OCI-LY3 (cell line): Measurements from ENCODE around the gene WDR75.
"Not testable (repeated sequence)": the region's sequence is repeated elsewhere in the genome, so short reads cannot be mapped to it uniquely, and the experiment has no call there.

ENCODE experiments used
- H2AFZ ChIP-seq: fragments of 200-600, 300-600 bp; shearing (Covaris generic); 2 replicates; pipeline ENCODE4 v1.6.0; 2014; ENCODE audit warnings: antibody characterized with exemption, low read depth, low read length
- H3K27ac ChIP-seq: fragments of 200-600, 300-600 bp; sonication (generic); 2 replicates; pipeline ENCODE4 v1.5.1; 2014; ENCODE audit warnings: mild to moderate bottlenecking, low read length, moderate library complexity, mixed read lengths
- H3K27me3 ChIP-seq: fragments of 200-600, 300-600 bp; sonication (generic); 2 replicates; pipeline ENCODE4 v1.6.1; 2014; ENCODE audit warnings: low read depth, low read length, mixed read lengths
- H3K36me3 ChIP-seq: fragments of 200-600, 300-600 bp; sonication (generic); replicated peaks from 2 replicates; pipeline ENCODE3; 2014; ENCODE audit warnings: low read depth, low read length, mixed read lengths
- H3K4me1 ChIP-seq: fragments of 300-600, 200-600 bp; sonication (generic); 2 replicates; pipeline ENCODE4 v1.6.1; 2014; ENCODE audit warnings: low read length, mixed read lengths
- H3K4me2 ChIP-seq: fragments of 200-600, 300-600 bp; sonication (generic); 2 replicates; pipeline ENCODE4 v1.6.1; 2014; ENCODE audit warnings: low read length, mixed read lengths
- H3K4me3 ChIP-seq: fragments of 300-600, 200-600 bp; sonication (generic); 2 replicates; pipeline ENCODE4 v1.5.1; 2014; ENCODE audit warnings: antibody characterized with exemption, mild to moderate bottlenecking, low read length, moderate library complexity
- H3K79me2 ChIP-seq: fragments of 300-600, 200-600 bp; shearing (Covaris generic); 2 replicates; pipeline ENCODE4 v1.6.1; 2014; ENCODE audit warnings: mild to moderate bottlenecking, low read length, mixed read lengths
- H3K9ac ChIP-seq: fragments of 300-600, 200-600 bp; shearing (Covaris generic); 2 replicates; pipeline ENCODE4 v1.6.0; 2014; ENCODE audit warnings: mild to moderate bottlenecking, low read length, moderate library complexity
- H3K9me3 ChIP-seq: fragments of 200-600, 300-600 bp; shearing (Covaris generic); 2 replicates; pipeline ENCODE4 v1.6.1; 2014; ENCODE audit warnings: low read length, mixed read lengths; ENCODE audit not compliant: insufficient read depth
- H4K20me1 ChIP-seq: fragments of 200-600, 300-600 bp; sonication (generic); 2 replicates; pipeline ENCODE4 v1.6.1; 2016; ENCODE audit warnings: low read length, mixed read lengths; ENCODE audit not compliant: insufficient read depth
- EZH2phosphoT487 ChIP-seq: fragments of 200-600 bp; shearing (Covaris generic); IDR thresholded peaks from 2 replicates; pipeline ENCODE4 v1.6.1; 2018; ENCODE audit warnings: antibody characterized with exemption, mixed run types, low read depth
- TF ChIP-seq, protein P1 (sequence below): fragments of 200-600, 300-600 bp; sonication (generic); IDR thresholded peaks from 2 replicates; pipeline ENCODE4 v1.5.1; 2014; ENCODE audit warnings: antibody characterized with exemption, low read length, low read depth

Gene WDR75

DNA sequence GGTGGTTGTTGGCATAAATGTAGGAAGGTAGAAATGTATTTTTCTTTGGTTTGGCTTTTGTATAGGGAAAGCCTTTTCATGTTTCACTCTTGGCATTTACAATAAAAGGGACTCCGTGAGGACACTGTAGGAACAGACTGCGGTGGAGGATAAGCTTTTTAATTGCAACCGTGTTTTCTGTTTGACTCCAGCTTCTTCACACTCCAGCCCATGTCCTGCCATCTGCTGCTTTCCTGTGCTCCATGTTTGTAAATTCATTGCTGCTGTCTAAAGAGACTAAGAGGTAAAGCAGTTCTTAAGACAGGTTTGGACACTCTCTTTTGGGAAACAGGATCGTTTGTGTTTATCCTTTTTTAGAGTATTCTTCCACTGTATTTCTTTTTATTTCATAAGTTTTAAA, 33.3 kb downstream of the WDR75 start:
- Histone ChIP-seq H3K9me3 (no peaks in the 10 kb centered on the region), H4K20me1 (0 out of 2 replicates have a peak, but pooled peaks cover 3% of the 10 kb centered on the region), H3K4me3 (no peak overlapping the region), H3K4me1 (no peaks in the 10 kb centered on the region), H3K9ac (no peak overlapping the region), H3K27ac (no peak overlapping the region), H3K36me3 (peaks cover 65% of the 10 kb centered on the region), H3K79me2 (no peaks in the 10 kb centered on the region), H3K27me3 (no peaks in the 10 kb centered on the region), H3K4me2 (no peak overlapping the region), H2AFZ (no peak overlapping the region)
- TF ChIP-seq, protein P1, sequence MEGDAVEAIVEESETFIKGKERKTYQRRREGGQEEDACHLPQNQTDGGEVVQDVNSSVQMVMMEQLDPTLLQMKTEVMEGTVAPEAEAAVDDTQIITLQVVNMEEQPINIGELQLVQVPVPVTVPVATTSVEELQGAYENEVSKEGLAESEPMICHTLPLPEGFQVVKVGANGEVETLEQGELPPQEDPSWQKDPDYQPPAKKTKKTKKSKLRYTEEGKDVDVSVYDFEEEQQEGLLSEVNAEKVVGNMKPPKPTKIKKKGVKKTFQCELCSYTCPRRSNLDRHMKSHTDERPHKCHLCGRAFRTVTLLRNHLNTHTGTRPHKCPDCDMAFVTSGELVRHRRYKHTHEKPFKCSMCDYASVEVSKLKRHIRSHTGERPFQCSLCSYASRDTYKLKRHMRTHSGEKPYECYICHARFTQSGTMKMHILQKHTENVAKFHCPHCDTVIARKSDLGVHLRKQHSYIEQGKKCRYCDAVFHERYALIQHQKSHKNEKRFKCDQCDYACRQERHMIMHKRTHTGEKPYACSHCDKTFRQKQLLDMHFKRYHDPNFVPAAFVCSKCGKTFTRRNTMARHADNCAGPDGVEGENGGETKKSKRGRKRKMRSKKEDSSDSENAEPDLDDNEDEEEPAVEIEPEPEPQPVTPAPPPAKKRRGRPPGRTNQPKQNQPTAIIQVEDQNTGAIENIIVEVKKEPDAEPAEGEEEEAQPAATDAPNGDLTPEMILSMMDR, result no peak
- no peak for TF ChIP-seq EZH2phosphoT487

DNA sequence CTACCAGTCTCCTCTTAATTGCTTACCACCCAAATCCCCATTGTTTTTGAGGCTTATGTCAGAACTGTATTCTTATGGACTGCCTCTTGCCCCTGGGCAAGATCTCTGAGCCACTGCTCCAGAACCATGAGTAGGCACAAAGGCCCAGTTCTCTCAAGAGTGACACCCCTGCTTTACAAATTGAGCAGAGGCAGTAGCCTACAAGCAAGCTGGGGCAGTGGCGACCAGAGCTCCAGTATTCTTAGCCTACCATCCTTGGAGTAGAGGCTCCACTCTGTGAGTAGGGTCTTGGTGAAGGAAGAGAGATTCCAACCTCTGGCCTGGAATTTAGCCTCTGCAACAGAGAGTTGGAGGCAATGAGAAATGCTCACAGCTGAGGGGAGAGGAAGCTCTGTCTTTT, 36.5 kb downstream of the WDR75 start:
- Histone ChIP-seq H3K4me3 (no peak overlapping the region), H3K79me2 (no peaks in the 10 kb centered on the region), H4K20me1 (0 out of 2 replicates have a peak, but pooled peaks cover 3% of the 10 kb centered on the region), H3K9ac (no peak overlapping the region), H3K27ac (no peak overlapping the region), H3K4me2 (no peak overlapping the region), H3K36me3 (peaks cover 43% of the 10 kb centered on the region), H2AFZ (no peak overlapping the region), H3K9me3 (no peaks in the 10 kb centered on the region), H3K27me3 (no peaks in the 10 kb centered on the region), H3K4me1 (no peaks in the 10 kb centered on the region)
- no peak for TF ChIP-seq EZH2phosphoT487
- TF ChIP-seq, protein P1, result no peak

DNA sequence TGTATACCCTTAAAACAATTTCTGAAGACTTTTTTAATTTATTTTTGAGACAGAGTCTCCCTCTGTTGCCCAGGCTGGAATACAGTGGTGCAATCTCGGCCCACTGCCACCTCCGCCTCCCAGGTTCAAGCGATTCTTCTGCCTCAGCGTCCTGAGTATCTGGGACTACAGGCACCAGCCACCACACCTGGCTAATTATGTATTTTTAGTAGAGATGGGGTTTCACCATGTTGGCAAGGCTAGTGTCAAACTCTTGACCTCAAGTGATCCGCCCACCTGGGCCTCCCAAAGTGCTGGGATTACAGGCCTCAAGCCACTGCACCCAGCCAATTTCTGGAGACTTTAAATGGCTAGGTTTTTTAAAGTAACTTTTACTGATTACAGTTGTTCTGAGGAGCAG, 37.0 kb downstream of the WDR75 start:
- not testable (repeated sequence) for H3K4me2 ChIP-seq, H4K20me1 ChIP-seq

DNA sequence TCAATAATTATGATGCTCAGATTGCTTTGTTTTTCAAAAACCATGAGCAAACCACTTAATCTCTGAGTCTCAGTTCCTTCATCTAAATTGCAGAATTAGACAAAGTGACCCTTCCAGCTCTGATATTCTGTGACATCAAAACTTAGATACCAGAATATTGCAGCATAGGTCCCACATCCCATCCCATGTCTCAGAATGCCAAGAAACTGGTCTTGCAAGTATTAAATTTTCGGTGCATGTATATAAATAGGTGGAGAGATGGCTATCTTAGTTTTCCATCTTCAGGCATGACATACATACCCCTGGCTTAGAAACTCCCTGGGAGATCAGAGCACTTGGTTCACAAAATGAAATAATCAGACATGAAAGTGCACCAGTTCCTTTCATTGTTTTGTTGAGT, 39.8 kb downstream of the WDR75 start:
- Histone ChIP-seq H3K9me3 (no peaks in the 10 kb centered on the region), H3K27ac (no peak overlapping the region), H3K4me2 (no peak overlapping the region), H2AFZ (no peak overlapping the region), H4K20me1 (0 out of 2 replicates have a peak, but pooled peaks cover 3% of the 10 kb centered on the region), H3K4me3 (no peak overlapping the region), H3K4me1 (no peaks in the 10 kb centered on the region), H3K27me3 (no peaks in the 10 kb centered on the region), H3K9ac (no peak overlapping the region), H3K79me2 (no peaks in the 10 kb centered on the region), H3K36me3 (peaks cover 16% of the 10 kb centered on the region)
- no peak for TF ChIP-seq EZH2phosphoT487

More for the DNA sequence above, 37.0 kb downstream of the WDR75 start:
- not testable (repeated sequence) for H3K4me3 ChIP-seq, H3K4me1 ChIP-seq, H3K27ac ChIP-seq, H3K27me3 ChIP-seq, H2AFZ ChIP-seq, H3K9me3 ChIP-seq, H3K9ac ChIP-seq, H3K79me2 ChIP-seq
- H3K36me3 ChIP-seq, result peaks cover 42% of the 10 kb centered on the region

DNA sequence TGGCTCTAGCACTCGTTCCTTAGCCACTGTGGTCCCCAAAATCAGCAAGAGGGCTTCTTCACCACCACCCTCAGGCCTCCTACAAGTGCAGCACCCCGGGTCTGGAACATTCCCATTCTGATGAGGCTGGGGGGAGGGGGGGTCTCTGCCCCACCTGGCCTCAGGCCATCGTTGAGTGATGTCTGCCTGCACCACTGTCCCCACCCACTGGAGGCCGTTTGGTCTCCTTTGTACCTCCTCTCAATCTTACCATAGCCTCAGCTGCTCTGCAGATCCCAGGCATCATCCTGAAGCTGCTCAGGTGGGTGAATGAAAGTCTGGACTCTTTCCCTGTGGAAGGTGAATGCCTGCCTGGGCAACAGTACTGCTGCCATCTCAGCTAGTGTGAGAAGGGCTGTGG, 42.3 kb downstream of the WDR75 start:
- Histone ChIP-seq H3K4me3 (no peak overlapping the region), H3K9me3 (no peaks in the 10 kb centered on the region), H3K27ac (no peak overlapping the region), H2AFZ (no peak overlapping the region), H3K4me1 (no peaks in the 10 kb centered on the region), H3K27me3 (no peaks in the 10 kb centered on the region), H3K36me3 (no peaks in the 10 kb centered on the region), H3K79me2 (no peaks in the 10 kb centered on the region), H3K4me2 (no peak overlapping the region), H3K9ac (no peak overlapping the region), H4K20me1 (no peaks in the 10 kb centered on the region)
- TF ChIP-seq, protein P1, result no peak
- TF ChIP-seq EZH2phosphoT487, result no peak
